ENCODE data around the gene NOS1AP. TPM values are rescaled to one million over a fixed set of nuclear protein-coding genes. Genes with fewer than 3 reads are reported as not detected.

Gene NOS1AP
- total and polyA plus RNA-seq, 2 experiments from 2014 or later, result 5.8 to 6.6 TPM

DNA sequence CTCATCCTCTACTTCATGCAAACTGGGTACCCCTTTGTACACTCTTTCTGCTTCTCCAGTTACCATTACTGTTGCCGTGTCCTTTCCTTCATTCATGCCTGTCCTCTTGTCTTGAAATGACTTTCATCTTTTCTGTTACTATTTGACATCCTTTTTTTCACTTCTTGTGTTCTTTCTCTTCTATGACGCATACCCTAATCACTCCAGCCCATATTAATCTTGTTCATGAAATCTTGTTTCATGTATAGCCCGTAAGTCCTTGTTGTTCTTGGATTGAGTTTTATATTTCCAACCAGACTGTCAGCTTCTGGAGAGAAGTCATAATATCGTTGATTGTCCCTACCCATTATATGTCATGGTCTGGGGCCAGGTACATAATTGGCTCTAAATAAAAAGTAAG, 126.1 kb downstream of the NOS1AP start:
- Histone ChIP-seq H3K27ac (ENCODE audit: low read depth) (no peak overlapping the region), H4K20me1 (replicated peaks; ENCODE audit: insufficient read depth) (peaks cover 4% of the 10 kb centered on the region), H3F3A (replicated peaks; ENCODE audit: low read depth) (peaks cover 9% of the 10 kb centered on the region; the same call in 1 of the 2 replicates), H3K36me3 (ENCODE audit: insufficient read depth) (no peaks in the 10 kb centered on the region), H2AFZ (no peak overlapping the region), H3K9me2 (ENCODE audit: insufficient read depth) (peaks cover 7% of the 10 kb centered on the region), H3K79me2 (replicated peaks; ENCODE audit: insufficient read depth) (peaks cover 49% of the 10 kb centered on the region), H3K4me1 (ENCODE audit: insufficient read depth) (peaks cover 47% of the 10 kb centered on the region), H3K4me2 (no peak overlapping the region), H3K4me3 (no peak overlapping the region), H3K27me3 (ENCODE audit: insufficient read depth) (no peaks in the 10 kb centered on the region)
- Mint-ChIP-seq H3K36me3 (ENCODE audit: low read depth) (no peaks in the 10 kb centered on the region), H3K27ac (no peak overlapping the region), H3K9me3 (no peaks in the 10 kb centered on the region; the same call in 2 of the 3 replicates), H3K27me3 (ENCODE audit: insufficient read depth, low read depth, poor library complexity) (peaks cover 5% of the 10 kb centered on the region), H3K4me3 (no peak overlapping the region), H3K4me1 (peaks cover 60% of the 10 kb centered on the region)
- DNase-seq (ENCODE audit: low spot score), result no peak
- ATAC-seq, result no peak
- TF ChIP-seq EZH2phosphoT487 (IDR thresholded peaks at IDR 0.05; ENCODE audit: unreplicated experiment) (no peak), NANOG (IDR thresholded peaks at IDR 0.05; ENCODE audit: borderline replicate concordance) (no peak), EZH2 (IDR thresholded peaks at IDR 0.05; ENCODE audit: low read depth, unreplicated experiment) (no peak)
- TF ChIP-seq, protein P1, sequence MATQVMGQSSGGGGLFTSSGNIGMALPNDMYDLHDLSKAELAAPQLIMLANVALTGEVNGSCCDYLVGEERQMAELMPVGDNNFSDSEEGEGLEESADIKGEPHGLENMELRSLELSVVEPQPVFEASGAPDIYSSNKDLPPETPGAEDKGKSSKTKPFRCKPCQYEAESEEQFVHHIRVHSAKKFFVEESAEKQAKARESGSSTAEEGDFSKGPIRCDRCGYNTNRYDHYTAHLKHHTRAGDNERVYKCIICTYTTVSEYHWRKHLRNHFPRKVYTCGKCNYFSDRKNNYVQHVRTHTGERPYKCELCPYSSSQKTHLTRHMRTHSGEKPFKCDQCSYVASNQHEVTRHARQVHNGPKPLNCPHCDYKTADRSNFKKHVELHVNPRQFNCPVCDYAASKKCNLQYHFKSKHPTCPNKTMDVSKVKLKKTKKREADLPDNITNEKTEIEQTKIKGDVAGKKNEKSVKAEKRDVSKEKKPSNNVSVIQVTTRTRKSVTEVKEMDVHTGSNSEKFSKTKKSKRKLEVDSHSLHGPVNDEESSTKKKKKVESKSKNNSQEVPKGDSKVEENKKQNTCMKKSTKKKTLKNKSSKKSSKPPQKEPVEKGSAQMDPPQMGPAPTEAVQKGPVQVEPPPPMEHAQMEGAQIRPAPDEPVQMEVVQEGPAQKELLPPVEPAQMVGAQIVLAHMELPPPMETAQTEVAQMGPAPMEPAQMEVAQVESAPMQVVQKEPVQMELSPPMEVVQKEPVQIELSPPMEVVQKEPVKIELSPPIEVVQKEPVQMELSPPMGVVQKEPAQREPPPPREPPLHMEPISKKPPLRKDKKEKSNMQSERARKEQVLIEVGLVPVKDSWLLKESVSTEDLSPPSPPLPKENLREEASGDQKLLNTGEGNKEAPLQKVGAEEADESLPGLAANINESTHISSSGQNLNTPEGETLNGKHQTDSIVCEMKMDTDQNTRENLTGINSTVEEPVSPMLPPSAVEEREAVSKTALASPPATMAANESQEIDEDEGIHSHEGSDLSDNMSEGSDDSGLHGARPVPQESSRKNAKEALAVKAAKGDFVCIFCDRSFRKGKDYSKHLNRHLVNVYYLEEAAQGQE (IDR thresholded peaks at IDR 0.05; ENCODE audit: unreplicated experiment), result no peak

DNA sequence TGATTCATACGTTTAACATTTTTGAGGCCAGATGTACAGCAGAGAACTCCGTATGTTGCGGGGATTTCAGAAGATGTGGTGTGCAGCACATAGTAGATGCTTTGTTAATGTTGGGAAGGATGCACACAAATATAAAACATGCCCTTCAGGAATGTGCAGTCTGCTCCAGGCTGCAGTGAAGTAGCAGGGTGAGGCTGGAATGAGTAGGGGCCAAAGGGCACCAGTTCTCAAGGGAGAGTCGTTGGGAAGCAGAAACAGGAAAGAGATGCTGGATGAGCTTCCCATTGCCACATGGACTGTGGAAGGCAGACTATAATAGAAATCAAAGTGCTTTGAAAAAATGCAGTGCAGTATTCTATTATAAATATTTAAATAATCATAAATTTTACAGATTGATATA, 126.9 kb downstream of the NOS1AP start:
- peaks cover 44% of the 10 kb centered on the region for H3K4me1 ChIP-seq (ENCODE audit: insufficient read depth)

More for the DNA sequence above, 126.9 kb downstream of the NOS1AP start:
- DNase-seq (ENCODE audit: low spot score) (no peak), ATAC-seq (no peak)
- Histone ChIP-seq H3K27me3 (ENCODE audit: insufficient read depth) (no peaks in the 10 kb centered on the region), H3K4me3 (no peak overlapping the region), H3K27ac (ENCODE audit: low read depth) (no peak overlapping the region), H3K9me2 (ENCODE audit: insufficient read depth) (peaks cover 3% of the 10 kb centered on the region; the same call in 1 of the 2 replicates), H3K79me2 (replicated peaks; ENCODE audit: insufficient read depth) (peaks cover 55% of the 10 kb centered on the region), H3K4me2 (no peak overlapping the region), H4K20me1 (replicated peaks; ENCODE audit: insufficient read depth) (peaks cover 4% of the 10 kb centered on the region; the same call in 1 of the 2 replicates), H2AFZ (no peak overlapping the region), H3F3A (replicated peaks; ENCODE audit: low read depth) (peaks cover 9% of the 10 kb centered on the region; the same call in 1 of the 2 replicates), H3K36me3 (ENCODE audit: insufficient read depth) (no peaks in the 10 kb centered on the region)
- TF ChIP-seq ETS1 (IDR thresholded peaks at IDR 0.05) (no peak), EZH2phosphoT487 (IDR thresholded peaks at IDR 0.05; ENCODE audit: unreplicated experiment) (no peak), STAT1 (IDR thresholded peaks at IDR 0.05; ENCODE audit: unreplicated experiment) (no peak), CREB1 (CRISPR knock-in tag; IDR thresholded peaks at IDR 0.05; ENCODE audit: low read depth) (no peak), ZNF114 (CRISPR knock-in tag; IDR thresholded peaks at IDR 0.05) (no peak), ZNF331 (CRISPR knock-in tag; IDR thresholded peaks at IDR 0.05; ENCODE audit: low read depth) (no peak), POLR2AphosphoS5 (IDR thresholded peaks at IDR 0.05; ENCODE audit: low read depth) (no peak), JUNB (IDR thresholded peaks at IDR 0.05; ENCODE audit: unreplicated experiment) (no peak), NANOG (IDR thresholded peaks at IDR 0.05; ENCODE audit: borderline replicate concordance) (no peak)
- no peak overlapping the region for H3K27ac Mint-ChIP-seq
- H3K4me3 Mint-ChIP-seq, result no peak overlapping the region
- peaks cover 2% of the 10 kb centered on the region; the same call in 1 of the 3 replicates for H3K36me3 Mint-ChIP-seq (ENCODE audit: low read depth)
- H3K9me3 Mint-ChIP-seq, result no peaks in the 10 kb centered on the region; the same call in 2 of the 3 replicates
- peaks cover 52% of the 10 kb centered on the region for H3K4me1 Mint-ChIP-seq
- H3K27me3 Mint-ChIP-seq (ENCODE audit: insufficient read depth, low read depth, poor library complexity), result peaks cover 5% of the 10 kb centered on the region
